Breast epithelium (tissue), 3 donors: ENCODE results near the gene AMOTL1.

Experiments
- POLR2A ChIP-seq: fragments of 450-650 bp; IDR thresholded peaks from one replicate; pipeline ENCODE4 v1.6.1; 2016; ENCODE audit warnings: antibody characterized with exemption, mild to moderate bottlenecking, moderate library complexity
- POLR2AphosphoS5 ChIP-seq, 3 donors: sonication (generic); formaldehyde crosslinking; IDR thresholded peaks; one replicate each; pipeline ENCODE4 v1.6.1; 2017; ENCODE audit warnings: antibody characterized with exemption in 3 of 3
- TF ChIP-seq, protein P1 (sequence below), 3 donors: fragments of 450-650 bp; IDR thresholded peaks; one replicate each; pipeline ENCODE4 v1.5.1; 2016 to 2017; ENCODE audit warnings: antibody characterized with exemption in 3 of 3, mild to moderate bottlenecking in 3 of 3, moderate library complexity in 3 of 3

DNA sequence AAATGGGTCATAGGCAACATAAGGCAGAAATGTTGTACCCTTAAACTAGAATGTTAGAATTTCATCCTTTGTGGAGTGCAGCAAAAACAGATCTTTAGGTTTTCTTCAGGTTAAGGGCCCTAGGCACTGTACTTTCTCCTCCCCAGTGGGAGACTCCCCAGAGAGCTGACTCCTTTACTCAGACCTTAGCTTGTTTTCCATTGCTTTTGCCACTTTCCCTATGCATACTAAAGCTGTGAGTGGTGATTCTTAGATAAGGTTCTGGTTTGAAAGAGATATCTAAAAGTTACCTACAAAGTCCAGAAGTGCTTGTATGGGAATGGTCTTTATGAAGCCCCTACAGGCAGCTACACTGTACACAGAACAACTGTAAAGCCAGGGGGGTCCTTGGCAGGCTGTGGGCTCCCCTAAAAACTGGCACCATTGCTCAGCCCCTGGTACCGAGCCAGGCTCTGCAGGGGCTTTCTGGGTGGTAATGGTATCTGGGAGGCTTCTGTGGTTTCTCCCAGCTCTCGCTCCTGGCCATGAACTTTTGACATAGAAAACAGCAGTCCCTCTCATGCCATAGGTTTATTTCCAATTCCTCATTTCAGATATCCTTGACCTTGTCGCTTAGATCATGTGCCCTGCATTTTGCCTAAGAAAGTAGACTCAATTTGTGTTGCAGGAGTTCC, 23.2 kb downstream of the AMOTL1 start:
- TF ChIP-seq POLR2A: no peak
- TF ChIP-seq, protein P1, sequence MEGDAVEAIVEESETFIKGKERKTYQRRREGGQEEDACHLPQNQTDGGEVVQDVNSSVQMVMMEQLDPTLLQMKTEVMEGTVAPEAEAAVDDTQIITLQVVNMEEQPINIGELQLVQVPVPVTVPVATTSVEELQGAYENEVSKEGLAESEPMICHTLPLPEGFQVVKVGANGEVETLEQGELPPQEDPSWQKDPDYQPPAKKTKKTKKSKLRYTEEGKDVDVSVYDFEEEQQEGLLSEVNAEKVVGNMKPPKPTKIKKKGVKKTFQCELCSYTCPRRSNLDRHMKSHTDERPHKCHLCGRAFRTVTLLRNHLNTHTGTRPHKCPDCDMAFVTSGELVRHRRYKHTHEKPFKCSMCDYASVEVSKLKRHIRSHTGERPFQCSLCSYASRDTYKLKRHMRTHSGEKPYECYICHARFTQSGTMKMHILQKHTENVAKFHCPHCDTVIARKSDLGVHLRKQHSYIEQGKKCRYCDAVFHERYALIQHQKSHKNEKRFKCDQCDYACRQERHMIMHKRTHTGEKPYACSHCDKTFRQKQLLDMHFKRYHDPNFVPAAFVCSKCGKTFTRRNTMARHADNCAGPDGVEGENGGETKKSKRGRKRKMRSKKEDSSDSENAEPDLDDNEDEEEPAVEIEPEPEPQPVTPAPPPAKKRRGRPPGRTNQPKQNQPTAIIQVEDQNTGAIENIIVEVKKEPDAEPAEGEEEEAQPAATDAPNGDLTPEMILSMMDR (IDR thresholded peaks at IDR 0.05): no peak
- TF ChIP-seq POLR2AphosphoS5 (IDR thresholded peaks at IDR 0.05): no peak
